ENCODE results near the gene CDH4. TPM values are rescaled to one million over a fixed set of nuclear protein-coding genes. Genes with fewer than 3 reads are reported as not detected.

Gene CDH4
- total RNA-seq, 1 experiment from 2014 or later, result 5.3 TPM

- TF ChIP-seq ZNF281 (CRISPR knock-in tag; IDR thresholded peaks at IDR 0.05) (no peak), SMAD4 (CRISPR knock-in tag; IDR thresholded peaks at IDR 0.05) (no peak), ZNF263 (CRISPR knock-in tag; IDR thresholded peaks at IDR 0.05; ENCODE audit: low read depth) (no peak), ZNF425 (CRISPR knock-in tag; conservative IDR thresholded peaks at IDR 0.05) (no peak), CTCF (IDR thresholded peaks at IDR 0.05) (no peak)
- Mint-ChIP-seq H3K9me3 (no peaks in the 10 kb centered on the region), H3K36me3 (no peaks in the 10 kb centered on the region), H3K27ac (peak overlapping the region; percentile 27; the same call in 1 of the 2 replicates), H3K4me1 (no peaks in the 10 kb centered on the region), H3K4me3 (no peak overlapping the region), H3K27me3 (ENCODE audit: low read depth) (peaks cover 14% of the 10 kb centered on the region)
- no peak for ATAC-seq
- DNase-seq (ENCODE audit: low spot score), result no peak
- ChIA-PET POLR2A (no interaction called here), CTCF (interaction anchor here (1.4 kb wide), 1 partner anchor 238 kb away, joined by 3 read pairs; no protein-coding TSS in a partner anchor)
Observed at GRCh38 chr20:61322151-61322865, 70.2 kb downstream of the CDH4 start.

- CTCF ChIA-PET, result no interaction called here
- Mint-ChIP-seq H3K27ac (no peak overlapping the region), H3K9me3 (peaks cover 2% of the 10 kb centered on the region), H3K4me1 (no peaks in the 10 kb centered on the region), H3K27me3 (ENCODE audit: low read depth) (peaks cover 19% of the 10 kb centered on the region), H3K4me3 (no peak overlapping the region), H3K36me3 (no peaks in the 10 kb centered on the region)
- no peak for TF ChIP-seq CREM (CRISPR knock-in tag; IDR thresholded peaks at IDR 0.05)
- no peak for TF ChIP-seq NR2C2 (CRISPR knock-in tag; IDR thresholded peaks at IDR 0.05)
- no peak for TF ChIP-seq ZBTB43 (CRISPR knock-in tag; IDR thresholded peaks at IDR 0.05)
- no peak for TF ChIP-seq ZBTB21 (CRISPR knock-in tag; IDR thresholded peaks at IDR 0.05; ENCODE audit: borderline replicate concordance)
- no peak for TF ChIP-seq ATF6 (CRISPR knock-in tag; IDR thresholded peaks at IDR 0.05)
- TF ChIP-seq USF1 (CRISPR knock-in tag; IDR thresholded peaks at IDR 0.05), result no peak
- TF ChIP-seq SMAD3 (CRISPR knock-in tag; IDR thresholded peaks at IDR 0.05; ENCODE audit: borderline replicate concordance), result no peak
- no peak for TF ChIP-seq STAT6 (CRISPR knock-in tag; conservative IDR thresholded peaks at IDR 0.05; ENCODE audit: low read depth)
- TF ChIP-seq AR (CRISPR knock-in tag; IDR thresholded peaks at IDR 0.05), result no peak
- no peak for DNase-seq (ENCODE audit: low spot score)
- POLR2A ChIA-PET, result no interaction called here
- ATAC-seq, result no peak
Observed at GRCh38 chr20:61324906-61325305, 72.8 kb downstream of the CDH4 start.
